Dermis blood vessel endothelial cell (primary cell): ENCODE measurements around the gene ERI3. TPM values are rescaled to one million over a fixed set of nuclear protein-coding genes. Genes with fewer than 3 reads are reported as not detected.

Experiments
- DNase-seq: peaks from one replicate; pipeline ENCODE4 v3.0.0; 2010
- total RNA-seq: library from RNA; depleted of rRNA; stranded (reverse); fragments of >200 nt; gene quantifications from 2 replicates; pipeline ENCODE4 v1.2.3, GENCODE V29; 2014

The ERI3 gene
- total RNA-seq, 1 donor from 2014 or later: 36.6 TPM

GRCh38 chr1:44200336-44200735 lies 154.7 kb downstream of the ERI3 start:
- DNase-seq: no peak

DNA sequence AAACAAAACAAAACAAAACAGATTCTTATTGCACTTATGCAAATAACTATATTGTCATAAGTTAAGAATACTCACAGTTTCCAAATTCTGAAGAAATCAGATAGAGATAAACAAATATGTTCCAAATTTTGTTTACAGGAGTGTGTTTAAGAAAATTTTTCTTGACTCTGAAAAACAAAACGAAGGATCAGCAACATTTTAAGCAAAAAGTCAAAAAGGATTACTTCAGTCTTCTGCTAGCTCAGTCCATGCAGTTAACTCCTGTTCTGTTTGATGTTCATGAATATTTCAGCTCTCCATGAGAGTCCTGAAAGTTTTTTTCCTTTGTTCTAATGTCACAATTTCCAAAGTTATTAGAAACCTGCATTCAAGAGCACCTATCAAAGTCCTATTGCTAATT lies 180.4 kb downstream of the ERI3 start:
- no peak for DNase-seq

Other genes starting within 250 kb of the ERI3 start
- gene KLF17, start 236.4 kb downstream of the ERI3 start, total RNA-seq: not detected in 2 replicates
- not detected in 2 replicates for gene KLF18, start 213.6 kb downstream of the ERI3 start, total RNA-seq
- gene DMAP1, start 141.8 kb downstream of the ERI3 start, total RNA-seq: 13.0 and 16.5 TPM in 2 replicates
- gene RNF220, start 50.0 kb upstream of the ERI3 start, total RNA-seq: 74.0 and 90.4 TPM in 2 replicates